ENCODE measurements around the gene UNC93B1. TPM values are rescaled to one million over a fixed set of nuclear protein-coding genes. Genes with fewer than 3 reads are reported as not detected.
A peak's percentile ranks its signal among the peaks of the same experiment; 100 is the strongest.

UNC93B1 gene
- polyA plus RNA-seq, 10 donors, result 4.0 to 8.6 (median 5.4) TPM

GRCh38 chr11:68025047-68025446, 21.1 kb upstream of the UNC93B1 start:
- DNase-seq, result no peak

GRCh38 chr11:68024508-68024907, 20.6 kb upstream of the UNC93B1 start:
- no peak for DNase-seq

GRCh38 chr11:68022531-68022930, 18.6 kb upstream of the UNC93B1 start:
- no peak for DNase-seq

GRCh38 chr11:68021167-68021787, 17.4 kb upstream of the UNC93B1 start:
- no peak for DNase-seq

GRCh38 chr11:68020575-68020974, 16.7 kb upstream of the UNC93B1 start:
- peak in 1 of 3 donors; percentile 36 for DNase-seq

- no peak for DNase-seq
These were observed 15.6 kb upstream of the UNC93B1 start for GRCh38 chr11:68019486-68019885.

- no peak for DNase-seq
These were observed 14.9 kb upstream of the UNC93B1 start for GRCh38 chr11:68018730-68019190.

- DNase-seq, result no peak
These were observed 14.3 kb upstream of the UNC93B1 start for GRCh38 chr11:68017980-68018729.

- DNase-seq, result no peak
These were observed 13.3 kb upstream of the UNC93B1 start for GRCh38 chr11:68016904-68017817.

GRCh38 chr11:68016161-68016903, 12.4 kb upstream of the UNC93B1 start:
- no peak for DNase-seq

GRCh38 chr11:68015467-68015866, 11.6 kb upstream of the UNC93B1 start:
- DNase-seq, result no peak

- DNase-seq, result no peak
These were observed 11.1 kb upstream of the UNC93B1 start for GRCh38 chr11:68014947-68015447.

- DNase-seq, result peak in 1 of 3 donors; percentile 45
These were observed 10.5 kb upstream of the UNC93B1 start for GRCh38 chr11:68014157-68014946.

- no peak for DNase-seq
These were observed 9.8 kb upstream of the UNC93B1 start for GRCh38 chr11:68013611-68014156.

GRCh38 chr11:68012843-68013610, 9.1 kb upstream of the UNC93B1 start:
- DNase-seq, result peak in 1 of 3 donors; percentile 83

GRCh38 chr11:68012044-68012842, 8.3 kb upstream of the UNC93B1 start:
- DNase-seq, result no peak

GRCh38 chr11:68011051-68011943, 7.4 kb upstream of the UNC93B1 start:
- peak in 1 of 3 donors; percentile 41 for DNase-seq
